B cell (primary cell): Measurements from ENCODE around the gene PRSS23.
"Not testable (repeated sequence)": the region's sequence is repeated elsewhere in the genome, so short reads cannot be mapped to it uniquely, and the experiment has no call there.

Source experiments
- CTCF ChIP-seq: fragments of 200-600 bp; IDR thresholded peaks from one replicate; pipeline ENCODE4 v1.8.0; 2022; ENCODE audit warnings: antibody characterized with exemption, mild to moderate bottlenecking
- EZH2 ChIP-seq: IDR thresholded peaks from 2 replicates; pipeline ENCODE4 v1.6.1; 2012; ENCODE audit warnings: borderline replicate concordance, low read depth, mild to moderate bottlenecking, moderate library complexity, low read length; ENCODE audit not compliant: insufficient read depth, poor library complexity, severe bottlenecking

GRCh38 chr11:86844762-86845508 is 44.6 kb downstream of the PRSS23 start:
- not testable (repeated sequence) for TF ChIP-seq CTCF, EZH2
